Breast epithelium (tissue), 4 donors: ENCODE results near the gene CHSY1. TPM values are rescaled to one million over a fixed set of nuclear protein-coding genes. Genes with fewer than 3 reads are reported as not detected.

Source experiments
- DNase-seq, 2 donors: peaks; one replicate each; pipeline ENCODE4 v3.0.0-alpha.2; 2019; ENCODE audit warnings: low spot score in 2 of 2
- H3K27ac ChIP-seq, 2 donors: fragments of 200-600 bp; sonication (generic) in 1 of 2; one replicate each; pipeline ENCODE4 v1.5.1; 2016 to 2019; ENCODE audit warnings: mild to moderate bottlenecking in 1 of 2
- H3K27me3 ChIP-seq, 2 donors: fragments of 200-600 bp; sonication (generic) in 1 of 2; one replicate each; pipeline versions ENCODE4 v1.5.1 to v1.6.0; 2017 to 2019; ENCODE audit warnings: control low read depth in 1 of 2, mild to moderate bottlenecking in 1 of 2
- H3K36me3 ChIP-seq: fragments of 200-600 bp; one replicate; pipeline ENCODE4 v1.5.1; 2019
- H3K4me1 ChIP-seq, 2 donors: fragments of 200-600 bp; sonication (generic); one replicate each; pipeline ENCODE4 v1.5.1; 2016 to 2019; ENCODE audit warnings: control low read depth in 1 of 2
- H3K4me3 ChIP-seq, 3 donors: fragments of 200-600 bp; sonication (generic); 1 replicate in 2 of 3; 2 replicates in 1 of 3; pipeline ENCODE4 v1.5.1; 2016 to 2019; ENCODE audit warnings: mild to moderate bottlenecking in 3 of 3, moderate library complexity in 2 of 3
- H3K9me3 ChIP-seq, 2 donors: fragments of 200-600 bp; sonication (generic) in 1 of 2; one replicate each; pipeline ENCODE4 v1.5.1; 2016 to 2019; ENCODE audit warnings: control low read depth in 1 of 2
- POLR2A ChIP-seq: fragments of 450-650 bp; IDR thresholded peaks from one replicate; pipeline ENCODE4 v1.6.1; 2016; ENCODE audit warnings: antibody characterized with exemption, mild to moderate bottlenecking, moderate library complexity
- POLR2AphosphoS5 ChIP-seq, 3 donors: sonication (generic); formaldehyde crosslinking; IDR thresholded peaks; one replicate each; pipeline ENCODE4 v1.6.1; 2017; ENCODE audit warnings: antibody characterized with exemption in 3 of 3
- intact Hi-C: fragments of 100-400 bp; cut with DNase I; formaldehyde crosslinking; loops from one replicate; pipeline ENCODE4 v1.15.1; 2023; ENCODE audit warnings: low total_unique reads
- total RNA-seq, 3 donors: library from RNA; depleted of rRNA; stranded (reverse); fragments of >200 nt; gene quantifications; one replicate each; pipeline ENCODE4 v1.1.0, GENCODE V29; 2016
- TF ChIP-seq, protein P1 (sequence below), 3 donors: fragments of 450-650 bp; IDR thresholded peaks; one replicate each; pipeline ENCODE4 v1.5.1; 2016 to 2017; ENCODE audit warnings: antibody characterized with exemption in 3 of 3, mild to moderate bottlenecking in 3 of 3, moderate library complexity in 3 of 3

Gene CHSY1
- total RNA-seq, 3 donors from 2014 or later = 22.6 to 36.7 (median 33.4) TPM

DNA sequence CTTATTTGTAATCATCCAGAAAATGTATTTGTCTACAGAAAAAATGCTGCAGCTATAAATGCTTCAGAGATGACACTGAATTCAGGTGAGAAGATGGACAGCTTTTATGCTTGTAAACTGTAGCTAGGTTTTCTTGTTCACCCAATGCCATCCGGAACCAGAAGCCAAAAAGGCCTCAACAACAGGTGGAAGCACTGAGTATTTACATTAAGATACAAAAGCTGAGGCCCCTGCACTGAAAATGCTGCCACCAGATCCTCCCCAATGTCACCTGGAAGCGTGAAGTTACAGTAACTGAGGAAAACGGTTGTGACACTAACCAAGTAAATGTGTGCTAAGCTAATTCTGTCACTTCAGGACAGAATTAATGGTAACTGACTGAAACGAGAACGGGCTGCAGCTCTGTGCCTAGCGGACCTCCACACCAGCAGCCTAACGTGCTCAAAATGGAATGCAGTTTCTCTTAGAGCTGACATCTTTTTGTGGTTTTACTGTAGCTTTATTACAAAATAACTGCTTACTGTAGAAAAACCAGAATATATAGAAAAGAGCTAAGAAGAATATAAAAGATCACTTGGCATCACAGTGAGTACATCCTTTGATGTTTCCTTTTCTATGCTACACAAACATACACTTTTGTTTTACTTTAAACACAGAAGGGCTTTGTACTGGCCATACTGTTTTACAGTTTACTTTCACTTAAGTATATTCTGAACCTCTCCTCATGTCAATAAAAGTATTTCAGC, 7.6 kb downstream of the CHSY1 start:
- Histone ChIP-seq H3K4me1 (peaks cover 16 to 44% of the 10 kb centered on the region in 2 donors), H3K4me3 (peak overlapping the region in 1 of 3 donors; percentile 22), H3K27ac (peak overlapping the region; percentile 75 to 78), H3K36me3 (no peaks in the 10 kb centered on the region), H3K27me3 (no peaks in the 10 kb centered on the region), H3K9me3 (no peaks in the 10 kb centered on the region)
- intact Hi-C loops = no loop called here
- no peak for TF ChIP-seq POLR2AphosphoS5 (IDR thresholded peaks at IDR 0.05)
- TF ChIP-seq, protein P1, sequence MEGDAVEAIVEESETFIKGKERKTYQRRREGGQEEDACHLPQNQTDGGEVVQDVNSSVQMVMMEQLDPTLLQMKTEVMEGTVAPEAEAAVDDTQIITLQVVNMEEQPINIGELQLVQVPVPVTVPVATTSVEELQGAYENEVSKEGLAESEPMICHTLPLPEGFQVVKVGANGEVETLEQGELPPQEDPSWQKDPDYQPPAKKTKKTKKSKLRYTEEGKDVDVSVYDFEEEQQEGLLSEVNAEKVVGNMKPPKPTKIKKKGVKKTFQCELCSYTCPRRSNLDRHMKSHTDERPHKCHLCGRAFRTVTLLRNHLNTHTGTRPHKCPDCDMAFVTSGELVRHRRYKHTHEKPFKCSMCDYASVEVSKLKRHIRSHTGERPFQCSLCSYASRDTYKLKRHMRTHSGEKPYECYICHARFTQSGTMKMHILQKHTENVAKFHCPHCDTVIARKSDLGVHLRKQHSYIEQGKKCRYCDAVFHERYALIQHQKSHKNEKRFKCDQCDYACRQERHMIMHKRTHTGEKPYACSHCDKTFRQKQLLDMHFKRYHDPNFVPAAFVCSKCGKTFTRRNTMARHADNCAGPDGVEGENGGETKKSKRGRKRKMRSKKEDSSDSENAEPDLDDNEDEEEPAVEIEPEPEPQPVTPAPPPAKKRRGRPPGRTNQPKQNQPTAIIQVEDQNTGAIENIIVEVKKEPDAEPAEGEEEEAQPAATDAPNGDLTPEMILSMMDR (IDR thresholded peaks at IDR 0.05) = no peak
- no peak for TF ChIP-seq POLR2A
- no peak for DNase-seq

- H3K36me3 ChIP-seq = no peaks in the 10 kb centered on the region
- peaks cover 16 to 40% of the 10 kb centered on the region in 2 donors for H3K4me1 ChIP-seq
- intact Hi-C loops = no loop called here
- no peak for DNase-seq
- no peaks in the 10 kb centered on the region for H3K27me3 ChIP-seq
- H3K4me3 ChIP-seq = no peak overlapping the region
- peak overlapping the region; percentile 61 to 63 for H3K27ac ChIP-seq
- no peaks in the 10 kb centered on the region for H3K9me3 ChIP-seq
- TF ChIP-seq, protein P1 (IDR thresholded peaks at IDR 0.05) = no peak
- TF ChIP-seq POLR2AphosphoS5 (IDR thresholded peaks at IDR 0.05) = no peak
- no peak for TF ChIP-seq POLR2A
Observed at GRCh38 chr15:101243420-101243819, 8.4 kb downstream of the CHSY1 start.

GRCh38 chr15:101242999-101243336, 8.9 kb downstream of the CHSY1 start:
- H3K27me3 ChIP-seq = no peaks in the 10 kb centered on the region
- H3K27ac ChIP-seq = peak overlapping the region; percentile 61 to 63
- H3K4me3 ChIP-seq = peak overlapping the region in 1 of 3 donors; percentile 30
- no peaks in the 10 kb centered on the region for H3K9me3 ChIP-seq
- TF ChIP-seq POLR2AphosphoS5 (IDR thresholded peaks at IDR 0.05) (no peak), POLR2A (no peak)
- TF ChIP-seq, protein P1 (IDR thresholded peaks at IDR 0.05) = no peak
- intact Hi-C loops = no loop called here
- no peak for DNase-seq
- peaks cover 16 to 36% of the 10 kb centered on the region in 2 donors for H3K4me1 ChIP-seq
- H3K36me3 ChIP-seq = no peaks in the 10 kb centered on the region

DNA sequence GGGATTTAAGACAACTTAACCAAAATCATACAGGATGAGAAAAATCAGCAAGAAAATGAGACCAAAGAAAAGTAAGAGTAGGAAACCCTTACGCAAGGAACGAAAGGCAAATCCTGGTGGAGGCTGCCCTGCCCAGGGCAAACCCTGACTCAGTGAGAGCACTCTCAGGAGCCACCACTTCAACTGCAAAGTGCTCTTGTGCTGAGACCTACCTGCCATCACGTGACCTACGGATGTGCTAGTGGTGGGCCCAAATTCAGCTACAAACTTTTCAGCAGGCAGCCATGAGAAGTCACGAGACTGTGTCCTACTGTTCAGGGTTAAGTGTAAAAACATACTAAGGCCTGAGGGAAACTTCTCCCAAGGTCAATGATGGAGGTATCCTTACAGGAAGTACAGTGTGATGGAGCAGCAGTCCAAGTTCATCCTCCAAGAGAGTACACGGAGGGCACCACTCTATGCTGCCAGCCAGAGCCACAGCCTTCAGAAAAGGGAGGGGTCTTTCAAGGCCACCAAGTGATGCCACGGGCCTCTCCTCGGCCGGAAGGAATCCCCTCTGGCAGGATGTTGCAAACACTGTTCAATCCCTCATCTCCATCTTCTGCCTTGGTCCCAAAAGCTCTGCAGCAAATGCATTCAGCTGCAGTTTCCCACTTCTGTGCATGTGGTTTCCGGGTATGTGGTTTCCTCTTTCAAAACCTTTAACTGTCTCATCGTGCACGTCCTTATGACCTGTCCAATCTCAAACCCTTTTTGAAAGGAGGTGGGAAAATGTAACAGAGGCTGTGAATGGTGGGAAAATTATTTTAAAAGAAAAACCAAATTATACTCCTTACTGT, 9.5 kb downstream of the CHSY1 start:
- H3K4me3 ChIP-seq = peak overlapping the region in 1 of 3 donors; percentile 30
- peak overlapping the region; percentile 53 to 61 for H3K27ac ChIP-seq
- H3K27me3 ChIP-seq = no peaks in the 10 kb centered on the region
- peaks cover 14 to 30% of the 10 kb centered on the region in 2 donors for H3K4me1 ChIP-seq
- H3K9me3 ChIP-seq = no peaks in the 10 kb centered on the region
- intact Hi-C loops = no loop called here
- H3K36me3 ChIP-seq = no peaks in the 10 kb centered on the region
- DNase-seq = no peak
- TF ChIP-seq POLR2AphosphoS5 (IDR thresholded peaks at IDR 0.05) (no peak), POLR2A (no peak)
- TF ChIP-seq, protein P1 (IDR thresholded peaks at IDR 0.05) = no peak

- Histone ChIP-seq H3K36me3 (no peaks in the 10 kb centered on the region), H3K9me3 (no peaks in the 10 kb centered on the region), H3K4me3 (no peak overlapping the region), H3K27me3 (no peaks in the 10 kb centered on the region), H3K27ac (peak overlapping the region in 1 of 2 donors; percentile 3), H3K4me1 (peaks cover 8 to 16% of the 10 kb centered on the region in 2 donors)
- DNase-seq = no peak
- no peak for TF ChIP-seq POLR2AphosphoS5 (IDR thresholded peaks at IDR 0.05)
- TF ChIP-seq, protein P1 (IDR thresholded peaks at IDR 0.05) = no peak
- no peak for TF ChIP-seq POLR2A
- intact Hi-C loops = no loop called here
Observed at GRCh38 chr15:101240358-101240757, 11.5 kb downstream of the CHSY1 start.
